HepG2 (cell line): ENCODE measurements around the gene KDM4B. TPM values are rescaled to one million over a fixed set of nuclear protein-coding genes. Genes with fewer than 3 reads are reported as not detected.

Source experiments
- ATAC-seq: fragments of 200-7000 bp; cut with Tn5 transposase; 3 replicates; pipeline ENCODE4 v1.9.1; 2020; ENCODE audit warnings: mild to moderate bottlenecking, moderate library complexity
- BruUV-seq: library from RNA; stranded (reverse); fragments of 400-500 nt; replicated peaks from 2 replicates; lab custom pipeline; 2021; lab: Mats Ljungman, UMichigan
- CTCF ChIA-PET: fragments of 300-600 bp; formaldehyde crosslinking; extraction: SDS; loops from one replicate; lab custom pipeline; 2021; ENCODE audit warnings: low total read pairs, inconsistent platforms, low intra/inter-chr PET ratio; lab: Yijun Ruan, JAX
- POLR2A ChIA-PET: fragments of 350-600 bp; sonication (Branson Sonifier 250); formaldehyde crosslinking; loops from one replicate; lab custom pipeline; 2020; ENCODE audit warnings: antibody characterized with exemption, inconsistent platforms; lab: Yijun Ruan, JAX
- DNase-seq: peaks from one replicate; pipeline ENCODE4 v3.0.0-alpha.2; 2015; ENCODE audit warnings: low spot score
- FAIRE-seq: peaks from 3 replicates; lab custom pipeline; 2011; peaks lifted over from hg19 to GRCh38; lab: Jason Lieb, UNC
- H2AFZ ChIP-seq: one replicate; pipeline ENCODE4 v1.6.1; 2011; ENCODE audit warnings: low read length, inconsistent platforms
- H3K27ac ChIP-seq: fragments of 300-600 bp; 3 replicates; pipeline ENCODE4 v1.8.0; 2011; ENCODE audit warnings: mixed run types, mild to moderate bottlenecking, mixed read lengths, low read length, inconsistent platforms; ENCODE audit not compliant: insufficient read depth; ENCODE audit errors: extremely low read length
- H3K27me3 ChIP-seq, 2 experiments: fragments of 200-600 bp in 1 of 2; 2 replicates in 1 of 2; 3 replicates in 1 of 2; pipeline versions ENCODE4 v1.6.0 to v1.8.0; 2011; ENCODE audit warnings: low read length in 2 of 2, mild to moderate bottlenecking in 2 of 2, moderate library complexity in 2 of 2, inconsistent platforms in 1 of 2; ENCODE audit not compliant: insufficient read depth in 2 of 2, control insufficient read depth in 1 of 2
- H3K36me3 ChIP-seq, 2 experiments: fragments of 200-600 bp in 1 of 2; replicated peaks in 1 of 2; 2 replicates in 1 of 2; 3 replicates in 1 of 2; pipeline versions ENCODE4 v1.5.1 to v1.8.0; 2011; ENCODE audit warnings: low read length in 2 of 2, inconsistent platforms in 1 of 2; ENCODE audit not compliant: insufficient read depth in 2 of 2, control insufficient read depth in 1 of 2
- H3K4me1 ChIP-seq: 2 replicates; pipeline ENCODE4 v1.5.1; 2012; ENCODE audit warnings: low read length, inconsistent platforms; ENCODE audit not compliant: insufficient read depth
- H3K4me2 ChIP-seq: 2 replicates; pipeline ENCODE4 v1.6.0; 2011; ENCODE audit warnings: low read depth, low read length, inconsistent platforms
- H3K4me3 ChIP-seq, 3 experiments: fragments of 200-600 bp in 1 of 3; sonication (generic), shearing (Covaris generic) in 1 of 3; replicated peaks in 1 of 3; 2 replicates each; pipeline ENCODE4 v1.5.1; 2011 to 2016; ENCODE audit warnings: low read length in 3 of 3, inconsistent platforms in 2 of 3, low read depth in 2 of 3, mild to moderate bottlenecking in 2 of 3, control low read depth in 1 of 3, mixed read lengths in 1 of 3; ENCODE audit not compliant: insufficient read depth in 1 of 3
- H3K79me2 ChIP-seq: one replicate; pipeline ENCODE4 v1.6.1; 2011; ENCODE audit warnings: low read length, inconsistent platforms; ENCODE audit not compliant: insufficient read depth
- H3K9ac ChIP-seq: 2 replicates; pipeline ENCODE4 v1.6.0; 2011; ENCODE audit warnings: mild to moderate bottlenecking, low read depth, low read length, inconsistent platforms; ENCODE audit not compliant: insufficient read depth
- H3K9me3 ChIP-seq: 2 replicates; pipeline ENCODE4 v1.5.1; 2012; ENCODE audit warnings: mild to moderate bottlenecking, low read length
- H4K20me1 ChIP-seq: 2 replicates; pipeline ENCODE4 v1.6.0; 2011; ENCODE audit warnings: inconsistent platforms, mild to moderate bottlenecking, low read length, moderate library complexity; ENCODE audit not compliant: insufficient read depth
- CHD4 ChIP-seq: fragments of 200-600 bp; sonication (generic); IDR thresholded peaks from 2 replicates; pipeline ENCODE4 v1.7.0; 2017; ENCODE audit warnings: mild to moderate bottlenecking, low read length, borderline replicate concordance
- ERF ChIP-seq: IDR thresholded peaks from 2 replicates; pipeline ENCODE4 v1.6.1; 2018; ENCODE audit warnings: missing biosample characterization, missing genetic modification reagents
- HCFC1 ChIP-seq: fragments of 150-350 bp; IDR thresholded peaks from 2 replicates; pipeline ENCODE4 v1.6.1; 2014; ENCODE audit warnings: low read depth, low read length
- HOMEZ ChIP-seq: IDR thresholded peaks from 2 replicates; pipeline ENCODE4 v1.6.1; 2016; ENCODE audit warnings: low read depth
- JUND ChIP-seq: sonication (generic); formaldehyde crosslinking; IDR thresholded peaks from 2 replicates; pipeline ENCODE4 v1.8.0; 2022; ENCODE audit warnings: mild to moderate bottlenecking, missing genetic modification reagents
- PAF1 ChIP-seq: IDR thresholded peaks from 2 replicates; pipeline ENCODE4 v1.6.1; 2016; ENCODE audit warnings: missing genetic modification reagents, missing compliant biosample characterization
- REPIN1 ChIP-seq: sonication (generic); formaldehyde crosslinking; IDR thresholded peaks from 2 replicates; pipeline ENCODE4 v1.8.0; 2022; ENCODE audit warnings: missing genetic modification reagents, low read depth, mild to moderate bottlenecking, borderline replicate concordance
- REXO4 ChIP-seq: sonication (generic); formaldehyde crosslinking; IDR thresholded peaks from 2 replicates; pipeline ENCODE4 v1.8.0; 2022; ENCODE audit warnings: missing genetic modification reagents, mild to moderate bottlenecking, borderline replicate concordance
- SMYD3 ChIP-seq: sonication (generic); formaldehyde crosslinking; IDR thresholded peaks from 2 replicates; pipeline ENCODE4 v1.8.1; 2023; ENCODE audit warnings: mild to moderate bottlenecking, missing genetic modification reagents
- SP140L ChIP-seq: sonication (generic); formaldehyde crosslinking; IDR thresholded peaks from 2 replicates; pipeline ENCODE4 v1.4.0; 2020; ENCODE audit warnings: missing genetic modification reagents, borderline replicate concordance
- WIZ ChIP-seq: sonication (generic); formaldehyde crosslinking; IDR thresholded peaks from 2 replicates; pipeline ENCODE4 v1.5.1; 2020; ENCODE audit warnings: mild to moderate bottlenecking, missing genetic modification reagents
- ZNF414 ChIP-seq: sonication (generic); formaldehyde crosslinking; IDR thresholded peaks from 2 replicates; pipeline ENCODE4 v1.5.0; 2020; ENCODE audit warnings: missing genetic modification reagents
- WGBS: methylation state at CpG from one replicate; pipeline ENCODE4 v1.1.6; 2017; ENCODE audit warnings: low lambda C conversion rate; 5-methylcytosine and 5-hydroxymethylcytosine counted together
- in situ Hi-C: cut with HindIII; loops from 2 replicates; pipeline ENCODE4 v1.10.0; 2017; ENCODE audit warnings: low pct_unique_long_range_greater_than_20kb; ENCODE audit not compliant: extremely low pct_ligation_motif_present
- intact Hi-C: fragments of 100-400 bp; cut with micrococcal nuclease; formaldehyde crosslinking; loops from one replicate; pipeline ENCODE4 v1.10.0; 2022; ENCODE audit not compliant: unreplicated experiment
- polyA plus RNA-seq, 8 experiments: library from polyadenylated mRNA; depleted of rRNA in 3 of 8; stranded (reverse) in 7 of 8; unstranded in 1 of 8; fragments of >200 nt; fragmentation: Illumina TruSeq in 4 of 8; extraction: Trizol in 4 of 8; gene quantifications; 2 replicates each; pipeline versions ENCODE4 v1.2.1 to v1.2.3, GENCODE V29; 2011 to 2016; ENCODE audit warnings: low read depth in 4 of 8, missing spikeins in 1 of 8, mixed read lengths in 1 of 8; ENCODE audit not compliant: insufficient read depth in 1 of 8
- total RNA-seq, 5 experiments: library from RNA; depleted of rRNA; stranded (reverse); fragments of >200 nt; fragmentation: Illumina TruSeq; extraction: Trizol; gene quantifications; 2 replicates each; pipeline ENCODE4 v1.2.3, GENCODE V29; 2016; ENCODE audit warnings: low read depth in 1 of 5
- TF ChIP-seq, protein P1 (sequence below): sonication (generic); formaldehyde crosslinking; IDR thresholded peaks from 2 replicates; pipeline ENCODE4 v1.8.0; 2022; ENCODE audit warnings: mild to moderate bottlenecking, missing genetic modification reagents, borderline replicate concordance
- TF ChIP-seq, protein P2 (sequence below): sonication (generic); formaldehyde crosslinking; IDR thresholded peaks from 2 replicates; pipeline ENCODE4 v1.4.0; 2020; ENCODE audit warnings: mild to moderate bottlenecking, missing genetic modification reagents
- TF ChIP-seq, protein P3 (sequence below): sonication (generic); formaldehyde crosslinking; IDR thresholded peaks from 2 replicates; pipeline ENCODE4 v1.5.0; 2020; ENCODE audit warnings: missing genetic modification reagents
- TF ChIP-seq, protein P4 (sequence below): sonication (generic); formaldehyde crosslinking; IDR thresholded peaks from 2 replicates; pipeline ENCODE4 v1.9.0; 2021; ENCODE audit warnings: missing genetic modification reagents, borderline replicate concordance

The KDM4B gene
- total and polyA plus RNA-seq, 2 of the 13 experiments (the other 11 are each of a cell fraction or from before 2014, with no cell fraction given), result 4.9 to 14.6 TPM

DNA sequence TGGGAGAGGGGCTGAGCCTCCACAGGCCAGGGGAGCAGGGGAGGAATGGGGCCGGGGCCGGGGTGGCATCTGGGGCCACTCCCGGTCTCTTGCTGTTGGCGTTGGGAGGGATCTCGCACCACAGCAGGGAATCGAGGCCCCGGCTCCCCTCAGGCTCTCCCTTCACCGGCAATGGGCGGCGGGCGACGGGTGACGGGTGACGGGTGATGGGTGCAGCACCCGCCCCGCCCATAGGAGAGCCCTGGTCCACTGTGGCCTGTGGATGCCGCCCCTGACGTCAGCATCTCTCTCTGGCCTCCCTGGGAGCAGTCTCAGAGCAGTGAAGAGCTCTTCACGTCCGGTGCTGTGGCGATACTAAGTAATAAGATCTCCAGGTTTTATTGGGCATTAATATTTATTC is 133.6 kb downstream of the KDM4B start:
- WGBS, result 93% methylated on average over 10 of the region's 21 CpGs
- Histone ChIP-seq H2AFZ (no peak overlapping the region), H3K4me1 (peaks cover 22% of the 10 kb centered on the region), H3K36me3 (peaks cover 15 to 35% of the 10 kb centered on the region in 2 experiments), H3K27ac (no peak overlapping the region), H3K27me3 (no peaks in the 10 kb centered on the region), H3K79me2 (no peaks in the 10 kb centered on the region), H3K9me3 (peaks cover 22% of the 10 kb centered on the region), H3K9ac (no peak overlapping the region), H4K20me1 (peaks cover 4% of the 10 kb centered on the region; the same call in 1 of the 2 replicates), H3K4me2 (no peak overlapping the region), H3K4me3 (no peak overlapping the region)
- POLR2A ChIA-PET, result no interaction called here
- BruUV-seq, result no TSS peak
- DNase-seq, result no peak
- CTCF ChIA-PET, result no interaction called here
- no peak for FAIRE-seq
- no peak for ATAC-seq
- intact Hi-C loops, result no loop called here
- in situ Hi-C loops, result no loop called here
- TF ChIP-seq, protein P1, sequence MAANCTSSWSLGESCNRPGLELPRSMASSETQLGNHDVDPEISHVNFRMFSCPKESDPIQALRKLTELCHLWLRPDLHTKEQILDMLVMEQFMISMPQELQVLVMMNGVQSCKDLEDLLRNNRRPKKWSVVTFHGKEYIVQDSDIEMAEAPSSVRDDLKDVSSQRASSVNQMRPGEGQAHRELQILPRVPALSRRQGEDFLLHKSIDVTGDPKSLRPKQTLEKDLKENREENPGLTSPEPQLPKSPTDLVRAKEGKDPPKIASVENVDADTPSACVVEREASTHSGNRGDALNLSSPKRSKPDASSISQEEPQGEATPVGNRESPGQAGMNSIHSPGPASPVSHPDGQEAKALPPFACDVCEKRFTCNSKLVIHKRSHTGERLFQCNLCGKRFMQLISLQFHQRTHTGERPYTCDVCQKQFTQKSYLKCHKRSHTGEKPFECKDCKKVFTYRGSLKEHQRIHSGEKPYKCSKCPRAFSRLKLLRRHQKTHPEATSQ (CRISPR knock-in tag), result no peak
- TF ChIP-seq PAF1 (CRISPR knock-in tag), result no peak
- TF ChIP-seq SMYD3 (CRISPR knock-in tag), result no peak
- TF ChIP-seq, protein P2, sequence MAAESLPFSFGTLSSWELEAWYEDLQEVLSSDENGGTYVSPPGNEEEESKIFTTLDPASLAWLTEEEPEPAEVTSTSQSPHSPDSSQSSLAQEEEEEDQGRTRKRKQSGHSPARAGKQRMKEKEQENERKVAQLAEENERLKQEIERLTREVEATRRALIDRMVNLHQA (CRISPR knock-in tag), result no peak
- no peak for TF ChIP-seq REPIN1 (CRISPR knock-in tag)
- no peak for TF ChIP-seq REXO4 (CRISPR knock-in tag)
- no peak for TF ChIP-seq ERF (CRISPR knock-in tag)
- no peak for TF ChIP-seq JUND (CRISPR knock-in tag)
- TF ChIP-seq SP140L, result no peak
- TF ChIP-seq HCFC1, result no peak
- TF ChIP-seq WIZ (CRISPR knock-in tag), result no peak
- no peak for TF ChIP-seq ZNF414 (CRISPR knock-in tag)
- TF ChIP-seq, protein P3, sequence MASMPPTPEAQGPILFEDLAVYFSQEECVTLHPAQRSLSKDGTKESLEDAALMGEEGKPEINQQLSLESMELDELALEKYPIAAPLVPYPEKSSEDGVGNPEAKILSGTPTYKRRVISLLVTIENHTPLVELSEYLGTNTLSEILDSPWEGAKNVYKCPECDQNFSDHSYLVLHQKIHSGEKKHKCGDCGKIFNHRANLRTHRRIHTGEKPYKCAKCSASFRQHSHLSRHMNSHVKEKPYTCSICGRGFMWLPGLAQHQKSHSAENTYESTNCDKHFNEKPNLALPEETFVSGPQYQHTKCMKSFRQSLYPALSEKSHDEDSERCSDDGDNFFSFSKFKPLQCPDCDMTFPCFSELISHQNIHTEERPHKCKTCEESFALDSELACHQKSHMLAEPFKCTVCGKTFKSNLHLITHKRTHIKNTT (CRISPR knock-in tag), result no peak
- no peak for TF ChIP-seq HOMEZ (CRISPR knock-in tag)
- TF ChIP-seq CHD4, result no peak
- TF ChIP-seq, protein P4, sequence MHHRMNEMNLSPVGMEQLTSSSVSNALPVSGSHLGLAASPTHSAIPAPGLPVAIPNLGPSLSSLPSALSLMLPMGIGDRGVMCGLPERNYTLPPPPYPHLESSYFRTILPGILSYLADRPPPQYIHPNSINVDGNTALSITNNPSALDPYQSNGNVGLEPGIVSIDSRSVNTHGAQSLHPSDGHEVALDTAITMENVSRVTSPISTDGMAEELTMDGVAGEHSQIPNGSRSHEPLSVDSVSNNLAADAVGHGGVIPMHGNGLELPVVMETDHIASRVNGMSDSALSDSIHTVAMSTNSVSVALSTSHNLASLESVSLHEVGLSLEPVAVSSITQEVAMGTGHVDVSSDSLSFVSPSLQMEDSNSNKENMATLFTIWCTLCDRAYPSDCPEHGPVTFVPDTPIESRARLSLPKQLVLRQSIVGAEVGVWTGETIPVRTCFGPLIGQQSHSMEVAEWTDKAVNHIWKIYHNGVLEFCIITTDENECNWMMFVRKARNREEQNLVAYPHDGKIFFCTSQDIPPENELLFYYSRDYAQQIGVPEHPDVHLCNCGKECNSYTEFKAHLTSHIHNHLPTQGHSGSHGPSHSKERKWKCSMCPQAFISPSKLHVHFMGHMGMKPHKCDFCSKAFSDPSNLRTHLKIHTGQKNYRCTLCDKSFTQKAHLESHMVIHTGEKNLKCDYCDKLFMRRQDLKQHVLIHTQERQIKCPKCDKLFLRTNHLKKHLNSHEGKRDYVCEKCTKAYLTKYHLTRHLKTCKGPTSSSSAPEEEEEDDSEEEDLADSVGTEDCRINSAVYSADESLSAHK (CRISPR knock-in tag), result no peak
